GM21619 (cell line): ENCODE data around the gene CCNY.

Experiments
- ATAC-seq: cut with Tn5 transposase; IDR thresholded peaks from one replicate; pipeline ENCODE4 v1.9.1; 2021; ENCODE audit not compliant: unreplicated experiment

The CCNY gene

DNA sequence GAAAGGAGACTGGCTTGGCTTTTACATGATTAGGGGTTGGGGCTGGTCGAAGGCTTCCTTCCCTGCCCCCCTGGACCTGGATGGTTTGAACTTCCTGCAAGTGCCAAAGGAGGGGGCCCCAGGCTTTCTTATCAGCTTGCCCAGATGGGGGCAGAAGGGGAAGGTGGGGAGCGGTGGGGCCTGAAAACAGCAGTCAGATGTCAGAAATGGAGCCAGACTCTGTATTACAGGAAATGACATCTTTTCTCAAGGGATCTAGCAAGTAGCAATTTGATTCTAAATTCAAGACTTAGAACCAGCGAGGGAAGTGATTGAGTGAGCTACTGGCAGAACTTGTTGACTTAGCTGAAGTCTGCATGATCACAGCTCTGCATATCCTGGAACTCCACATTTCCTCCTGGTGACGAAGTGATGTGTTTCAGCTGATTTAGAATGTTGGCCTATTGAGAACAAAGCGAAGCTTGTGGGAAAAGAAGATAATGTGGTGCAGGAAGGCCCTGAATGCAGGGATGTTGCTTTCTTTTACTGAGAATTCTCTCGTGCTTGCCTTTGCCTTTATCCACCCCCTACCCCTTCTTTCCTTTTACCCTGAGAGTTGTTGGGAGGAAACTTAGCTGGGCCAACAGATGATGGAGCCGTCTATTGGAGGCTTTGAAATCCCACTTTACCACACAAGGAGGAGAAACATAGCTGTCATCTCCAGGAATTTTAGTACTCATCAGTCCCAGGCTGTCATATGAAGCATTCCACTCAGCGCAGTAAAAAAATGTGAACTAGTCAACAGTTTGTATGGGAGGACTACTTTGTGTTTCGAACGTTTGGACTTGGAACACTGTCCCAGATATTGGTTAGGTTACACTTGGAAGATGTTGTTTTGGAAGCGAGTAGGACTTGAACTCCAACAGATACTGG is 43.2 kb downstream of the CCNY start:
- ATAC-seq, result peak; percentile 83

DNA sequence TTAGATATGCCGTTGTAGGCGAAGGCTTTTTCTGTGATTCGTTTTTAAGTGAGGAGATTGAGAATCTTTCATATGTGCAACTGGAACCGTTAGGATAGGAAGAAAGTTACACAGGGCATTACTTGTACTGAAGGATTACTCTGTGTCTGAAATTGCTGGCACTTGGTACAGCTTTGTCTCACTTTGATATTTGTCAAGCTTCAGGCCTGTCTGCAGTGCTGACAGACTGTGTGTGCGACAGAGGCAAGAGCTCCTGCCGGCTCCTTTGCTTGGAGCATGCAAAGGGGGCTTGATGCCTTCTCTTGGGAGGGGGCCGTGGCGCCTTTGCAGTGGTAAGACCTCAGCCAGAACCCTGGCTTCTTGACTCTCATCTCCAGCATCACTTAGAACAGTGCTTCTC is 45.8 kb downstream of the CCNY start:
- ATAC-seq, result no peak

DNA sequence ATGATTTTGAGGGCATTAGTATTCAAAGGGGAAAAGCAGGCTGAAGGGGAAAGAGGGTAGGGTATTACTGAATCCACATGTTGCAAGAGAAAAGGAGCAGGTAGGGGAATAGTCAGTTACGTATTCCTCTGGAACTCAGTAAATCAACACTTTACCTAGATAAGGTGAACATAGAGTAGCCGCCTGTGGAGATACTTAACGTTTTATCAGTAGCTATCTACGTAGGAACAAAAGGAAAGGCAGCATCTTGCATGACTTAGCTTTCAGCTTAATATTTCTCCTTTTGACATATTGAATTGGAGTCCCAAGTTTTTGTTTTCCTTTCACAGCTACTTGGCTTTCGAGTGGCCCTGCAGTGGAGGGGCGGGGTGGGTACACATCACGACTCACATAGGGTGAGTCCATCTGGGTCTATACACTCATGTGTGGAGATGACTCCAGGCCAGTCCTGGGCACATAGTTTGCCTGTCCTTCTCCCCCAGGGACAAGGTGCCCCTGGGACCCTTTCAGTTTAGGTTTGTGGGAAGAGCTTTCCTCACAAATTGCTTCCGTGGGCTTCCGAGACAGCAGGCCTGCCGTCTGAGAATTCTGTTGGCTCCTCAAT is 48.1 kb downstream of the CCNY start:
- no peak for ATAC-seq

DNA sequence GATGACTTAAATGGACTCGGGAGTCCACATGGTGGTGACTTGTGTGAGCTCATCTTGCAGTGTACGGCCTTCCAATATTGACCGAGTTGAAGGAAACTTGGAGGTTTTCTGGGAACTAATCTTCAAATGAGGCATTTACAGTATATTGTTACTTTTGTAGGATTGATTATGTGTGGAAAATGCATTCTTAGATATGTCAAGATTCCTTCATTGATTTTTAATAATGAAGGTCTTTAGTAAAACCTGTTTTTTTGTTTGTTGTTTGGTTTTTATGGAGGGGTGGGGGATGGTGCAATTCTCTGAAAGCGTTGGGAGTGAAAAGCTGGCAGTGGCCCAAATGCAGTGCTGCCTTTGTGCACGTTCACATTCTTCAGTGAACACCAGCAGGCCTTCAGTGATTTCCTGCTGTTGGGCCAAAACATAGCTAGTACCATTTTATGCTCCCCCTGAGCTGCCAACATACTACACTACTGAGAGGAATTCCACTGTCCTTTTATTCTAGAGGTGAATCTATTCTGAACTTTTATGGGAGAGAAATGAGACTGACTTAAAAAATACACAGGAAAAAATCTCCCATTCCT is 50.4 kb downstream of the CCNY start:
- no peak for ATAC-seq

DNA sequence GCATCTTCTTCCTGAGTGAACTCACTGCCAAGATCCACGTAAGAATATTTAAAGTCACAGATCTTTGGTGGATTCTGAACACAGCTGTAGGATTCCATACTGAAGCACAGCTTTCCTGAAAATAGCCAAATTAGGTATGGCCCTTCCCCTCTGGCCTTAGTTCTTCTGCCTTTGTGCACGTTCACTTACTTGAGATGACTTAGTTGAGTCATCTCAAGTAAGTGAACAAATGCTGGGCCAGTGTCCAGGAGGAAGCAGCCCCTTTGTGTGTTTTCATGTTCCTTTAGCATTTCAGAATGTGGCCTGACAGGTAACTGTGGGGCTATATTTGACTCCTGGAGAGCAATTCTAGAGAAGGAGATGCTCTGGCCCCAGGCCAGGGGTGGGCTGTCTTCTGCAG is 51.5 kb downstream of the CCNY start:
- ATAC-seq, result peak; percentile 84

DNA sequence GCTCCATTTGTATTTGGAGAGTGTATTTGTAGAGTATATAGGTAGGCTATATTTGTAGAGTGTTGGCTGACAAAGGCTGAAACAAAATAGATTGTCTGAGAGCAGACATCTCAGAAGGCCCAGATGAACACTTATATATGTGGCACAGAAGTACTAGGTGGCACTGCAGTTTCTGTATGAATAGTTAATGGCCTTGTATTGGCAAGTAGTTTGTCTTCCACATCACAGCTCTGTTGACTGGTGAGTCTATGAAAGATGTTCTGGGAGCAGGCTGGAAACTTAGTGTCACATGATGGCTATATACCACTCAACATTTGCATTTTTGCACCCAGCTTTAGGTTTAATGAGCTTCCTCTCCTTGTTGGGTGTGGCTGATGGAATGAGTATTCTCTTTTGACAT is 51.9 kb downstream of the CCNY start:
- ATAC-seq, result peak; percentile 37

DNA sequence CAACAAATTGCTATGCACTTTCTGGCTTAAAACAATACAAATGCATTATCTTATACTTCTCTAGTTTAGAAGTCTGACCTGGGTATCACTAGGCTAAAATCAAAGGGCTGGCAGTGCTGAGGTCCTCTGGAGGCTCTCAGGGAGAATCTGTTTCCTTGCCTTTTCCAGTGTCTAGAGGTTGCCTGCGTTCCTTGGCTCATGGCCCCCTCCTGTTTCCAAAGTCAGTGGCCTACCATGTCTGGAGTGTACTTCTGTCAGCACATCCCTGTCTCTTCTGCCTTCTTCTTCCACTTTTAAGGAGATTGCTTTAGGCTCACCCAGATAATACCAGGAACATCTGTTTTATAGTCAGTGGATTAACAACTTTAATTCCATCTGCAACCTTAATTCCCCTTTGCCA is 52.4 kb downstream of the CCNY start:
- no peak for ATAC-seq

DNA sequence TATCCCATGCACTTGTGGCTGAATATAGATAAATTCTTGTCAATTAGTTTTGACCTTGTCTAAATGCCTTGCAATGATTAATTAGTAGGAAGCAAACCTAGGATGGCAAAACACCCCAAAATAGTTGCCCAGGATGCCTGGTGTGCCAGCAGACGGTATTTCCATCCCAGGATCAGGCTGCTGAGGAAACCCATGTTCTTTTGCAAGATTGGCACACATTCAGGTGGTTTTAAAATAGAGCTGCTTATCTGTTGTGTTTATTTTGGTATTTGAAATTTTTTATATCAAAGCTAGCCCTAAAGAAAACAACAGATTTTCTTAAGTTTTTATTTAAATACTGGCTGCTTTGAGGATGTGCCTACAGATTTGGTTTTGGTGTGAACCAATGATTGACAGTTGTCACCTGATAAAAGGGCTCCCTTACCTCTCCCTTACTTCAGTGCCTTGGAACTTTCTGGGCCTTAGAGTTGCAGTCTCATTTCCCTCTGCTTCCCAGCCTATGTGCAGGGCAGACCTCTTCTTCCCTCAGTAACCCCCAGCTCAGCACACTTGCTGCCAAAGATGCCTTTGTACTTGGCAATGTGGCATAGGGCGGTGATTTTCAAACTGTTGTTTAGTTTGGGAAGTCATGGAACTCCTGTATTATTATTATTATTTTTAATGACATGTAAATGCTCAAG is 54.0 kb downstream of the CCNY start:
- ATAC-seq, result no peak

DNA sequence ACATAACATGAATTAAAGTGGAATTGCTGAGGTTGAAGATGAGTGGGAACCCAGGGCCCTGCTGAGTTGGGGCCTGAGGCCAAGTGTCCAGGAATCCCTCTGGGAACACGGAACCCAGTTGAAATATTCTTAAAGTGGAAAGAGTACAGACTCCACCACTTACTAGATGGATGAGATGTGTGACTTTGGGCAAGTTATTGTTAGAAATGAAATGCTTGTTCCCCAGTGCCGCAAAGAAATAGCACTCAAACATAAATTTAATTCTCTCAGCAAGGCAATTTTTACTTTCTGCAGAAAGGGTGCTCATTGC is 54.5 kb downstream of the CCNY start:
- no peak for ATAC-seq

DNA sequence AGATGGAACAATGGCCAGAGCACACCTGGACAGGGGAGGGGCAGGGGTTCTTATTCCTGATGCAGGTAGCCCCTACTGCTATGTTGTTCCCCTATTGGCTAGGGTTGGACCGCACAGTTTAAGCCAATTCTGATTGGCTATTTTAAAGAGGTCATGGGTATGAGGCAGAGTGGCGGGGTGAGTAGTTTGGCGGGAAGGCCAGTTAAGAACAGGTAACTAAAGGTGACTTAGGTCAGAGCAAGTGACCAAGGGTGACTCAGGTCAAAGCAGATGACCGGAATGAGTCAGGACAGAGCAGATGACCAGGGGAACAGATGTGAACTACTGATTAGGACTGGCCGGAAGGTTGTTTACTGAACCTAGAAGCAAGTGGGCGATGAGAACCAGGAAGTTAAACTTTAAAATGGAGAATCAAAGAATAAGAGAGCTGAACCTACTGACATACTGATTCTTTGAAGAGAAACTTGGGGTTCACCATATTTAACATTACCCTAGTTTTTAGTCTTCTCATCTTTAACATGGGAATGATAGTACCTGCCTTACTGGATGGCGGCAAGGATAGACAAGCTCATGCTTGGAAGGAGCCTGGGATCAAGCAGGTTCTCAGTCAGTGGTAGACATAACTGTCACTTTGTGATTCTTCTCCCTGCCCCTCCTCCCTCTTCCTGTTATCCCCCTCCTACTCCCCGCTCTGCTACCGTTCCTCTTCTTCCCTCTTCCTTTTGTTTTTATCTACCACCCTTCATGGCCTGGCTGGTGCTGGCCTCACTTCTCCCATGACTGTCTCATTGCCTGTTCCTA is 55.0 kb downstream of the CCNY start:
- no peak for ATAC-seq

DNA sequence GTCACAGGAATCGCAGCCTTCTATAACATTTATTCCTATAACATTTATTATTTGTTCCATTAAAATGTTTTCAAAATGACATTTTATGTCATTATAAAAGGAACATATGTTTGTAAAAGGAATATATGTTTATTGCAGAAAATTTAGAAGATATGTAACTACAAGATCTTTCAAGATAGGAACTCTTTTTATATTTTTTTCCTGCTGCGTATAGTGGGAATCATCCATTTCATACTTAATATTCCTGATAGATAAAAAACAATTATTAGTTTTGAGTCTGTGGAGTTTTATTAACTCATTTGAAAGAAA is 55.6 kb downstream of the CCNY start:
- no peak for ATAC-seq

DNA sequence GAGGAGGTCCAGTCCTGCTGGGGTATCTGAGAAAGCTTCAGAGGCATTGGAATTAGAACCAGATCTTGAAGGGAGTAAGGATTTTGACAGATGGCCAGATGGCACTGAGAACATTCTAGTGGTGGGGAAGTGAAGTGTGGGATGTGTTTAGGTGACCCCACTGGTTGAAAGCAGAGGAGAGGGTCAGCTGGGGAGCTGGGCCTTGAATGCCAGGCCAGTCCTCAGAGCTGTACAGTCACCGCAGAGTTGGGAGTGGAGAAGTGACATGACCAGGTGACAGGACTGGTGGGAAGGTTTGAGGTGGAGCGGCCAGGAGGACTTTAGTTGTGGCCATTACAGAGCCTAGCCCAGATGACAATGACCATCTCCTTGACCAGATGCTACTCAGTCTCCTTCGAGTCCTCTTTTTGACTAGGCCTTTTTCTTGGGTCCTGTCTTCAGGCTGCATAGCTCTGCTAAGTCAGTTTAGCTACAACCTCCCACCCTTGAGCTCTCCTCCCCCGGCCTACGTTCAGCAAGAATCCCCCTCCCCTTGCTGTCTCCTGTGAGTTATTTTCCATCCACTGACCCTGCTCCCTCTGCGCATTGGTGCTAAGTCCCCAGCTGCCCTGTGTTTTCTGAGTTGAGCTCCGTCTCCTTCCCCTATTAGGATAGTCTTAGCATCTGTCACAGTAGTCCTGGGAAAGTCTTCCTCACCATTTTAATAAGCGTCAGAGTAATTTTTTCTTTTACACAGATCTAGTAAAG is 56.3 kb downstream of the CCNY start:
- ATAC-seq, result no peak

DNA sequence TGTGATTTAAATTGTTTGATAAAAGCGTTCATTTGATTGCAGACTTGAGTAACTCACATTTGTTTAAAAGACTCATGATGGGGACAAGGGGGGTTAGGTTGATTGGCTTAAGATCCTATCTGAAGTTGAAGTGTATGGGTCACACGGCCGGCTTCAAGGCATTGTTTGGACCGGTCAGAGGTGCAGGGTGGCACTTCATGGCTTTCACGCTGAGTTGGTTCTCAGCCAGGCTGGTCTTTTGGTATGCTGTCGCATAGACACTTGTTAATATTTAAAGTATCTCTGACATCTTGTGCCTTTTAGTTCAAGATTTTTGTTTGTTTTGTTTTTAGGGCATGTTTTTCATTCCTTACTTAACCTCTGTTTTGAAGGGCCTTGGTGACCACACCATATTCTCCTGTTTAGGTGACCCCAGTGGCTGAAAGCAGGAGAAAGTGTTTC is 58.1 kb downstream of the CCNY start:
- no peak for ATAC-seq

DNA sequence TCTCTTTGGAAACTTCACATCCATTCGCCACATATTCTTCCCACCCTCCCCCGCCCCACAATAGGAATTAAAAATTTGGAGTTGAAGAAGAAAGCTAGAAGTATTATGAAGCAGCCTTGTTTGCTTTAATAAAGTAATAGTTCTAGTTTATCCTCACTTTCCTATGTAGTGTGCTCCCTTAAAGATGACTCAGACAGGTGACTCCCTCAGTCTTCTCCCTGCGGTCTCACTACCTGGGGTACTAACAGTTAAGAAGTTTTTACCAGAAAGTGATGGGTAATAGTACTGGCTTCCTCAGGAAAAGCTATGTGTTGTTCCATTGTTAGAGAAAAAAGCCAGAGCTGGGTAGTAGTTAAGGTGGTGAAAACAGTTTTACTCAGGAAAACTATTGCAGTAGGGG is 58.6 kb downstream of the CCNY start:
- ATAC-seq, result no peak

DNA sequence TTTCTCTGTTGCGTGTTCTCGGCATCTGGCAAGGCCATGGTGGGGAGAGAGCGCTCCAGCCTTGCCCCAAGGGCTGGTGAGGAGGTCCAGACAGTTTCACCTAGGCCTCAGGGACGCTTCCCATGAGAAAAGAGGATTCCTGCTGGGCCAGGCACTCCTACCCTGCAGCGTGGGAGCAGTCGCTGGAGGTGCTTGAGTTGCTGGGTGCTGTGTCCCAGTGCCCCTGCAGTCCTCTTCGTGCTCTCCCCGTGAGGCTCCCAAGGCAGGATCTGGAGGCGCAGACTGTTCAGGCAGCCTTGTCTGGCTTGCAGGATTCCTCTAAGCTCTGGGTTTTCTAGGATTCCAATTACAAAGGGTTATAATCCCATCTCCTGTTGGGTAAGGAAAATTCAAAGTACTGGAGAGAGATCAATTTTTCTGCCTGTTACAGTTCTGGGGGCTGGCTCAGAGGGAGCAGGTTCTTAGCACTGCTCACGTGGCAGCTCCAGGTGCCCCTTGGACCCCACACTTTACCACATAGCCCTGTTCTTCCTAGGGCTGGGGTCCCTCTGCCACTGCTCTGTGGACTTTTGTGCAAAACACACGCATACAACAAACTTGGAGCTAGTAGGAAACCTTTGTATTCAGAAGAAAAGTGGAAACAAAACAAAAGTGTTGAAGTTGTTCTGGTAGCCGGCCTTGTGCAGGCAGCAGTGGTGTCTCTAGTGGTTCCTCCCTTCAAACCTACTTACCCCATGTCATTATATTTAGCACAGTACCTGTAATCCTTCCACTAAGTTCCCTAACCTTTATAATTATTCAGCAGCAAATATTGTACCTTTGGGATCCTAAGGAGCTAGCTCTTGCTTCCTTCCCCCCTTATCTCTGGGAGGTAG is 60.5 kb downstream of the CCNY start:
- ATAC-seq, result no peak

DNA sequence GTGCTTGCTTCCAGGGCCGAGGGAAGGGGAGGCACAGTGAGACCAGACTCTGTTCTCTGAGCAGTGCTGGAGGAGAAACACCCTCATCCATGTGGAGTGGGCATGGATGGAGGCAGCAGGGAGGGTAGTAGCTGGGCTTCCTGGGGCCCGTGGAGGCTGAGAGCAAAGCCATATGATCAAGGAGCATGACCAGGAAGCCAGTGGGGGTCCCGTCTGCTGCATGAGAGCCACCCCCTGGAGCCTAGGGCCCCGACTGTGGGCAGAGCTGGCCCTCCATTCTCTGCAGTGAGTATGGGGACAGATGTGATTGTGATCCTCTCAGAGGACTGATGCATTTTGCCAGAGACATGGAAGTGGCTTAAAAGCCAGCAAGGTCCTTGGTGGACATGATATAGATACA is 61.6 kb downstream of the CCNY start:
- ATAC-seq, result no peak

DNA sequence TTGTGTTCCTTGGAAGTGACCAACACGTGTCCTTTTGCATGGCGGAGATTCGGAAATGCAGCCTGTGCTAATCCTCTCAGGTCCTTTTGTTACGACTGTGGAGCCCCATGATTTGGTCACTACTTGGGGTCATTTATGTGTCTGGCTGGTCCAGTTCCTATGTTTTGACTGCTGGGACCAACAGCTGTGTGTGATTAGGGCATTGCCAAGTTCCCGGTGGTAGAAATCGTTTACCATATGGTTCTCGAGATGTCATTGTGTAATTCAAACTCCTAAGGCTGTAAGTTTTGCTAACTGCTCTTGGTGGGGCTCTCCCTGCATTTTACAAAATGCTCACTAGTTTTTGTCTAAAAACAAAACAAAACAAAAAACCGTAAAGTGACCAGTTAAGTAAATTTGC is 62.0 kb downstream of the CCNY start:
- ATAC-seq, result no peak

DNA sequence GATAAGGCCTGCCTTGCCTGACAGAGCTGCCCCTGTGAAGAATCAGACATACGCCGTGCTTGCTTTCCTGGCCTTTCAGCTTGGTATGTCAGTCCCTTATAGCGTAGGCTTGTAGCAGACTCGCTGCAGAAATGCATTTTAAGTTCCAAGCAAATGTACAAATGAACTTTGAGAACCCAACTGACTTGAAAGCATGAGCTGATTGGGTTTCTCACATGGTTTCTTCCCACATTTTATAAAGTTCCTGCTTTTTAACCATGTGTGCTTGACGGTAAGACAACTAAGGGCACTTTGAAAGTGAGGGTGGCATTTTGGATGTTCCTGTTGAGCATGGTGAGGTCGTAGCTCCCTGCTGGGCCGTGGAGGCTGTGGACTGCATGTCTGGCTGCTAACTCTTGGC is 62.6 kb downstream of the CCNY start:
- ATAC-seq, result no peak

DNA sequence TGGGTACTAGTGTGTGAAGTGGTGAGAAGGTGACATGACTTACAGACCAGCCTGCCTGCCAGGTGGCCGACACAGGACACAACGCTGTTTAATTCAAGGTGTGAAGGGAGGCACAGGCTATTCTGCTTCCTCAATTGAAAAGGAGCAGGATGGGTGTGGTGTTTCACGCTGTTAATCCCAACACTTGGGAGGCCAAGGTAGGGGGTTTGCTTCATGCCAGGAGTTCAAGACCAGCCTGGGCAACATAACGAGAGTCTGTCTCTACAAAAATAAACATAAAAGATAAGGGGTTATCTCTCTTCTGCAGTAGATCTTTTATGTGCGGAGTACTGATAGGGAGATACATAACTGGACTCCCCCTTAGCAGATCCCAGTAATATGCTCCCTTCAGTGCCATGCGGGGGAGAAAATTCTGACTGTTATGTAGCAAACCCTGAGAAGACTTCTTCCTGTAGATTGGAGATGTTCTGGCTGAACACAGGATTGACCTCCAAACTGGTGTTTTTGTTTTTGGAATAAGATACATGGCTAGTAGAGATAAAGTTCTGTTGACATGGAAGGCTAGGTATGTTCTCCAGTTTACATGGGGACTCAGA is 63.2 kb downstream of the CCNY start:
- ATAC-seq, result no peak
